ENCODE data around the gene GAN. TPM values are rescaled to one million over a fixed set of nuclear protein-coding genes. Genes with fewer than 3 reads are reported as not detected.
"Not testable (repeated sequence)": the region's sequence is repeated elsewhere in the genome, so short reads cannot be mapped to it uniquely, and the experiment has no call there.

GAN gene
- total RNA-seq, 4 donors from 2014 or later = 9.6 to 14.8 (median 11.7) TPM

DNA sequence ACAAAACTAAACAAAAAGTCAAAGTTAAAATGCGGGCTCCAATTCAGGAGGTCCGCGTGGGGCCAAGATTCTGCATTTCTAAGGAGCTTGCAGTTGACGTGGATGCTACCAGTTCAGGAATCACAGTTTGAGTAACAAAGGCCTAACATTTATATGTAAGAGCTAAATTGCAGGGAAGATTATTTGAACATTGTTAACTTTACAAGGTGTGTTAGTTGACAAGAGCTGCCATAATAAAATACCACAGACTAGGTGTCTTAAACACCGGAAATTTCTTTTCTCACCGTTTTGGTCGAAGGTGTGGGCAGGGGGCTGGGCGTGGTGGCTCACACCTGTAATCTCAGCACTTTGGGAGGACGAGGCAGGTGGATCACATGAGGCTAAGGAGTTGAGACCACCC lies 105.0 kb downstream of the GAN start:
- intact Hi-C loops (cut with DNase I) = no loop called here
- Histone ChIP-seq H3K27ac (replicated peaks in 1 of 4) (no peak overlapping the region), H3K27me3 (no peaks in the 10 kb centered on the region), H3K4me3 (no peak overlapping the region), H3K36me3 (no peaks in the 10 kb centered on the region), H3K4me1 (no peaks in the 10 kb centered on the region), H3K9me3 (no peaks in the 10 kb centered on the region)
- TF ChIP-seq EP300 (IDR thresholded peaks at IDR 0.05) = no peak
- TF ChIP-seq POLR2A (IDR thresholded peaks at IDR 0.05; ENCODE audit: low read depth) = no peak
- no peak for TF ChIP-seq POLR2AphosphoS5 (IDR thresholded peaks at IDR 0.05)
- WGBS = 92% methylated on average over 9 of the region's 9 CpGs
- no peak for DNase-seq (ENCODE audit: extremely low spot score)

DNA sequence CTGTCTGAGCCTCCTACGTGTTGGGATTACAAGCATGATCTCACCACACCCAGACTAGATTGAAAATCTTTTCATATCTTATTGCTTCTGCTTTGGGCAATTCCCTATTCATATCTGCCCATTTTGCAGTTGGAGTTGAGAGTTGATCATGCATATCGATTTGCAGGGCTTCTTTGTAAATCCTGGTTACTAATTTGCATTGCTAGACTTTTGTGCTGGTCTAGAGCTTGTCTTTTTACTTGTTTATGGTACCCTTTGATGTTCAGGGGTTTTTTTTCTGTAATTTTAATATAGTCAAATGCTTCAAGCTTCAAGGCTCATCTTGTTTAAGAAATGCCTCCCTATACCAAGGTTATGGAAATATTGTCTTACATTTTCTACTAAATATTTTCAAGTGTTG lies 106.4 kb downstream of the GAN start:
- H3K4me1 ChIP-seq = no peaks in the 10 kb centered on the region

DNA sequence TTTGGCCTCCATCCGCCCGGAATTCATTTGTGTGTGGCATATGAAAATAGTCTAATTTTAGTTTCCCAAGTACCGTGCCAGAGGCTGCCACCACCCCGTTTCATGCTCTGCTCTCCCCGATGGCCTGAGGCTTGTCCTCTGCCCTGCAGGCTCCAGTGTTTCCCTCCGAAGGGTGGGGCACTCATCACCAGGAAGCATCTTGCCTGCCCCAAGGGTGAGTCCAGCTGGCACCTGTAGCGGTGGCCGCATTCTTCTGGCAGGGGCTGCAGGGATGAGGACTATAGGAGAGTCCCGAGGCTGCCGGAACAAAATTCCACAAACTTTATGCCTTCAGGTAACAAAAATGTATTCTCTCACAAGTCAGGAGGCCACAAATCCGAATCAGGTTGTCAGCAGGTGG lies 106.8 kb downstream of the GAN start:
- DNase-seq (ENCODE audit: extremely low spot score) = no peak
- Histone ChIP-seq H3K9me3 (no peaks in the 10 kb centered on the region), H3K4me3 (no peak overlapping the region), H3K4me1 (no peaks in the 10 kb centered on the region), H3K27ac (replicated peaks in 1 of 4) (no peak overlapping the region), H3K27me3 (no peaks in the 10 kb centered on the region), H3K36me3 (no peaks in the 10 kb centered on the region)
- intact Hi-C loops (cut with DNase I) = no loop called here
- WGBS = 83% methylated on average over 11 of the region's 11 CpGs
- TF ChIP-seq POLR2AphosphoS5 (IDR thresholded peaks at IDR 0.05) (no peak), EP300 (IDR thresholded peaks at IDR 0.05) (no peak), POLR2A (IDR thresholded peaks at IDR 0.05; ENCODE audit: low read depth) (no peak)
- TF ChIP-seq, protein P1, sequence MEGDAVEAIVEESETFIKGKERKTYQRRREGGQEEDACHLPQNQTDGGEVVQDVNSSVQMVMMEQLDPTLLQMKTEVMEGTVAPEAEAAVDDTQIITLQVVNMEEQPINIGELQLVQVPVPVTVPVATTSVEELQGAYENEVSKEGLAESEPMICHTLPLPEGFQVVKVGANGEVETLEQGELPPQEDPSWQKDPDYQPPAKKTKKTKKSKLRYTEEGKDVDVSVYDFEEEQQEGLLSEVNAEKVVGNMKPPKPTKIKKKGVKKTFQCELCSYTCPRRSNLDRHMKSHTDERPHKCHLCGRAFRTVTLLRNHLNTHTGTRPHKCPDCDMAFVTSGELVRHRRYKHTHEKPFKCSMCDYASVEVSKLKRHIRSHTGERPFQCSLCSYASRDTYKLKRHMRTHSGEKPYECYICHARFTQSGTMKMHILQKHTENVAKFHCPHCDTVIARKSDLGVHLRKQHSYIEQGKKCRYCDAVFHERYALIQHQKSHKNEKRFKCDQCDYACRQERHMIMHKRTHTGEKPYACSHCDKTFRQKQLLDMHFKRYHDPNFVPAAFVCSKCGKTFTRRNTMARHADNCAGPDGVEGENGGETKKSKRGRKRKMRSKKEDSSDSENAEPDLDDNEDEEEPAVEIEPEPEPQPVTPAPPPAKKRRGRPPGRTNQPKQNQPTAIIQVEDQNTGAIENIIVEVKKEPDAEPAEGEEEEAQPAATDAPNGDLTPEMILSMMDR (IDR thresholded peaks at IDR 0.05) = no peak

More for the DNA sequence above, 106.4 kb downstream of the GAN start:
- 98% methylated on average over 2 of the region's 2 CpGs for WGBS
- H3K27me3 ChIP-seq = no peaks in the 10 kb centered on the region
- H3K36me3 ChIP-seq = no peaks in the 10 kb centered on the region
- intact Hi-C loops (cut with DNase I) = no loop called here
- H3K9me3 ChIP-seq = no peaks in the 10 kb centered on the region
- DNase-seq (ENCODE audit: extremely low spot score) = no peak
- no peak overlapping the region for H3K27ac ChIP-seq (replicated peaks in 1 of 4)
- TF ChIP-seq, protein P1 (IDR thresholded peaks at IDR 0.05) = no peak
- no peak overlapping the region for H3K4me3 ChIP-seq

DNA sequence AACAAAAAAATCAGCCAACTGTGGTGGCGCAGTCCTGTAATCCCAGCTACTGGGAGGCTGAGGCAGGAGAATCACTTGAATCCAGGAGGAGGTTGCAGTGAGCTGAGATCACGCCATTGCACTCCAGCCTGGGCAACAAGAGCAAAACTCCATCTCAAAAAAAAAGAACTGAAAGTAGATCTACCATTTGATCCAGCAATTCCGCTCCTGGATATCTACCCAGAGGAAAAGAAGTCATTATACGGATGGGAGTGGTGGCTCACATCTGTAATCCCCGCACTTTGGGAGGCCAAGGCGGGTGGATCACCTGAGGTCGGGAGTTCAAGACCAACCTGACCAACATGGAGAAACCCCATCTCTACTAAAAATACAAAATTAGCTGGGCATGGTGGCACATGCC lies 107.4 kb downstream of the GAN start:
- intact Hi-C loops (cut with DNase I); H3K4me1 ChIP-seq; DNase-seq (ENCODE audit: extremely low spot score); H3K4me3 ChIP-seq; H3K27me3 ChIP-seq; H3K36me3 ChIP-seq; H3K9me3 ChIP-seq; H3K27ac ChIP-seq (replicated peaks in 1 of 4): not testable (repeated sequence)
- over 99% methylated on average over 7 of the region's 7 CpGs for WGBS

DNA sequence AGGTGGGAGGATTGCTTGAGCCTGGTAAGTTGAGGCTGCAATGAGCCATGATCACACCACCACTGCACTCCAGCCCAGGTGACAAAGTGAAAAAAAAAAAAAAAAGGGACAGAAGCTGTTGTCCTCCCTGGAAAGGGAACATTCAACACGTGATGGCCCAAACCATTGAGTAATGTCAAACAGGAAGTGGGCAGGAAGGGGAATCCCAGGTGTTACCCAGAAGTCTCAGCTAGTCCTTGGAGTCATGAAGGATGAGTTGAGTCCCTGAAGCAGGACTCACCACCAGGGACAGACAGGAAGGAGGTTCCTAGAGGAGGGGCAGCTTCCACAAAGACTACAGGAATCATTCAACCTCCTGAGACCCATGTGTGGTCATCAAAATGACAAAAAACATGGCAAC lies 110.0 kb downstream of the GAN start:
- TF ChIP-seq POLR2AphosphoS5 (IDR thresholded peaks at IDR 0.05) = no peak
- no peak for TF ChIP-seq EP300 (IDR thresholded peaks at IDR 0.05)
- no peak for TF ChIP-seq POLR2A (IDR thresholded peaks at IDR 0.05; ENCODE audit: low read depth)
- TF ChIP-seq, protein P1 (IDR thresholded peaks at IDR 0.05) = no peak
- no peak overlapping the region for H3K27ac ChIP-seq (replicated peaks in 1 of 4)
- H3K4me3 ChIP-seq = no peak overlapping the region
- no peak for DNase-seq (ENCODE audit: extremely low spot score)
- H3K36me3 ChIP-seq = no peaks in the 10 kb centered on the region
- intact Hi-C loops (cut with DNase I) = no loop called here
- peaks cover 0 to 5% (median 0%) of the 10 kb centered on the region in 4 donors for H3K4me1 ChIP-seq
- H3K9me3 ChIP-seq = no peaks in the 10 kb centered on the region
- 39% methylated on average over 1 of the region's 1 CpG for WGBS
- no peaks in the 10 kb centered on the region for H3K27me3 ChIP-seq

DNA sequence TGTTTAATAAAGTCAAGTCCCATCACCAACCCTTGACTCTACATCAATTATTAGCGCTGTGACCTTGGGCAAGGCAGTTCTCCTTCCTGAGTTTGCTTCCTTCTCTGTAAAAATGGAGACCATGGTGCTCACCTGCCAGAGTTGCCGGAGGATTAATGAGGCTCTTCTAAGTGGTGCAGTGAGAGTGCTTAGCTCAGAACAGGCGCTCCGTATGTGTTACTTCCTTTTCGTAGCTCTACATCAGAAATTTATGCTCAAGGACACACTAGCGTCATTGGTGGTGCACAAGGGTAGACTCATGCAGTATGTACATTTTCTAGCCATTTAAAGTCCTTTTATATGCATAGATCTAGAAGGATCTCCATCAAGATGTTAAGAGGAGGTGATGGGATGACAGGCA lies 112.5 kb downstream of the GAN start:
- peaks cover 0 to 5% (median 0%) of the 10 kb centered on the region in 4 donors for H3K4me1 ChIP-seq
- 87% methylated on average over 6 of the region's 6 CpGs for WGBS
- intact Hi-C loops (cut with DNase I) = no loop called here

More for the DNA sequence above, 112.5 kb downstream of the GAN start:
- no peak overlapping the region for H3K27ac ChIP-seq (replicated peaks in 1 of 4)
- no peak overlapping the region for H3K4me3 ChIP-seq
- no peaks in the 10 kb centered on the region for H3K36me3 ChIP-seq
- TF ChIP-seq, protein P1 (IDR thresholded peaks at IDR 0.05) = no peak
- TF ChIP-seq EP300 (IDR thresholded peaks at IDR 0.05) (no peak), POLR2AphosphoS5 (IDR thresholded peaks at IDR 0.05) (no peak), POLR2A (IDR thresholded peaks at IDR 0.05; ENCODE audit: low read depth) (no peak)
- no peak for DNase-seq (ENCODE audit: extremely low spot score)
- no peaks in the 10 kb centered on the region for H3K9me3 ChIP-seq
- no peaks in the 10 kb centered on the region for H3K27me3 ChIP-seq

All from esophagus muscularis mucosa (tissue), 4 donors.